Natural killer cell (primary cell): ENCODE results near the gene AGBL4. TPM values are rescaled to one million over a fixed set of nuclear protein-coding genes. Genes with fewer than 3 reads are reported as not detected.

Source experiments
- ATAC-seq, 3 donors: fragments of 150-1000 bp in 2 of 3; fragments of 200-7000 bp in 1 of 3; cut with Tn5 transposase; 1 replicate in 1 of 3; 2 replicates in 2 of 3; pipeline ENCODE4 v1.10.0; 2021; ENCODE audit warnings: mild to moderate bottlenecking in 2 of 3, moderate library complexity in 2 of 3
- DNase-seq, 2 donors: peaks; one replicate each; pipeline versions ENCODE4 v3.0.0 to v3.0.0-alpha.2; 2013 to 2021; ENCODE audit warnings: mixed read lengths in 1 of 2
- H3K27ac ChIP-seq: one replicate; pipeline ENCODE4 v1.5.1; 2013; ENCODE audit warnings: mild to moderate bottlenecking, low read length
- H3K27me3 ChIP-seq: one replicate; pipeline ENCODE4 v1.6.1; 2013; ENCODE audit warnings: low read length; ENCODE audit not compliant: control insufficient read depth, insufficient read depth
- H3K36me3 ChIP-seq: one replicate; pipeline ENCODE4 v1.6.1; 2013; ENCODE audit warnings: low read length; ENCODE audit not compliant: control insufficient read depth, insufficient read depth
- H3K4me1 ChIP-seq: one replicate; pipeline ENCODE4 v1.6.1; 2013; ENCODE audit warnings: low read length; ENCODE audit not compliant: control insufficient read depth, insufficient read depth
- H3K4me3 ChIP-seq: one replicate; pipeline ENCODE4 v1.5.1; 2013; ENCODE audit warnings: low read length
- H3K9me3 ChIP-seq: one replicate; pipeline ENCODE4 v1.6.1; 2013; ENCODE audit warnings: low read length; ENCODE audit not compliant: control insufficient read depth, insufficient read depth
- H3K27ac Mint-ChIP-seq, 2 donors: one replicate each; pipeline ENCODE4 v1.8.0; 2022; ENCODE audit warnings: mild to moderate bottlenecking in 2 of 2, mixed read lengths in 2 of 2, moderate library complexity in 1 of 2
- H3K27me3 Mint-ChIP-seq, 2 donors: one replicate each; pipeline ENCODE4 v1.8.0; 2022; ENCODE audit warnings: low read depth in 2 of 2, mixed read lengths in 2 of 2
- H3K36me3 Mint-ChIP-seq: one replicate; pipeline ENCODE4 v1.8.0; 2022; ENCODE audit warnings: mixed read lengths
- H3K4me1 Mint-ChIP-seq, 2 donors: one replicate each; pipeline ENCODE4 v1.8.0; 2022; ENCODE audit warnings: mixed read lengths in 2 of 2
- H3K4me3 Mint-ChIP-seq: one replicate; pipeline ENCODE4 v1.8.0; 2022; ENCODE audit warnings: mild to moderate bottlenecking, moderate library complexity, mixed read lengths
- H3K9me3 Mint-ChIP-seq, 2 donors: one replicate each; pipeline ENCODE4 v1.8.0; 2022; ENCODE audit warnings: mixed read lengths in 2 of 2
- WGBS: methylation state at CpG from one replicate; pipeline ENCODE4 v1.1.7; 2013; ENCODE audit warnings: missing lambda C conversion rate; ENCODE audit not compliant: insufficient coverage; 5-methylcytosine and 5-hydroxymethylcytosine counted together
- intact Hi-C: fragments of 100-400 bp; cut with micrococcal nuclease; formaldehyde crosslinking; loops from one replicate; pipeline ENCODE4 v1.14.2; 2022
- total RNA-seq, 4 donors: library from RNA; stranded (reverse); fragments of 120-200 nt in 1 of 4; gene quantifications; one replicate each; pipeline versions ENCODE4 v1.2.3 to v1.2.4, GENCODE V29; 2013 to 2022
- TF ChIP-seq, protein P1 (sequence below): fragments of 200-600 bp; IDR thresholded peaks from one replicate; pipeline ENCODE4 v1.8.0; 2022; ENCODE audit warnings: antibody characterized with exemption

Gene AGBL4
- total RNA-seq, 3 donors from 2014 or later (not counting 1 experiment from before 2014, with no cell fraction given), result not detected

DNA sequence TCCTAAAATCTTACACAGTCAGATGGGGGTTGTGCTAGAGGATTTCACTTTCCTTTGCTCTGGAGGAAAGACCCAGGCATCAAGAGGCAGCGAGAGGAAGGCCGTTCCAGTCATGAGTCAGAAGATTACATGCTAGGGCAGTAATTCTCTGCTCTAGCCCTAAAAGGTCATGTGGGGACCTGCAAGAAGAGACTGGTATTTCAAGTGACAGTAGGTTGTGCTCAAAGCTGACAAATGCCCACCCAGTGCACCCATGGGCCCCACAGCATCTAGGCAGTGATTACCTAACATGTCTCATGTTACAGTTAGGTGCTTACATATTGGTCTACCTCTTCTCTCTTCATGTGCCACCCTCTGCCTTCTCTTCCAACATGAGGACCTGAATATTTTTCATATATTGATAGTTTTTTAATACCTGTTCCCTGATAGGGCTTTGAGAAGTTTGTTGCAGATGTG is 1147.4 kb downstream of the AGBL4 start:
- Histone ChIP-seq H3K9me3 (no peaks in the 10 kb centered on the region), H3K27me3 (no peaks in the 10 kb centered on the region), H3K4me1 (no peaks in the 10 kb centered on the region), H3K36me3 (no peaks in the 10 kb centered on the region), H3K27ac (no peak overlapping the region), H3K4me3 (no peak overlapping the region)
- peaks cover 0 to 3% of the 10 kb centered on the region in 2 donors for H3K27me3 Mint-ChIP-seq
- no peaks in the 10 kb centered on the region for H3K9me3 Mint-ChIP-seq
- TF ChIP-seq, protein P1, sequence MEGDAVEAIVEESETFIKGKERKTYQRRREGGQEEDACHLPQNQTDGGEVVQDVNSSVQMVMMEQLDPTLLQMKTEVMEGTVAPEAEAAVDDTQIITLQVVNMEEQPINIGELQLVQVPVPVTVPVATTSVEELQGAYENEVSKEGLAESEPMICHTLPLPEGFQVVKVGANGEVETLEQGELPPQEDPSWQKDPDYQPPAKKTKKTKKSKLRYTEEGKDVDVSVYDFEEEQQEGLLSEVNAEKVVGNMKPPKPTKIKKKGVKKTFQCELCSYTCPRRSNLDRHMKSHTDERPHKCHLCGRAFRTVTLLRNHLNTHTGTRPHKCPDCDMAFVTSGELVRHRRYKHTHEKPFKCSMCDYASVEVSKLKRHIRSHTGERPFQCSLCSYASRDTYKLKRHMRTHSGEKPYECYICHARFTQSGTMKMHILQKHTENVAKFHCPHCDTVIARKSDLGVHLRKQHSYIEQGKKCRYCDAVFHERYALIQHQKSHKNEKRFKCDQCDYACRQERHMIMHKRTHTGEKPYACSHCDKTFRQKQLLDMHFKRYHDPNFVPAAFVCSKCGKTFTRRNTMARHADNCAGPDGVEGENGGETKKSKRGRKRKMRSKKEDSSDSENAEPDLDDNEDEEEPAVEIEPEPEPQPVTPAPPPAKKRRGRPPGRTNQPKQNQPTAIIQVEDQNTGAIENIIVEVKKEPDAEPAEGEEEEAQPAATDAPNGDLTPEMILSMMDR, result no peak
- no peak for ATAC-seq
- no peak overlapping the region for H3K4me3 Mint-ChIP-seq
- no peak for DNase-seq
- no peak overlapping the region for H3K27ac Mint-ChIP-seq
- intact Hi-C loops, result no loop called here
- 86% methylated on average over 2 of the region's 2 CpGs for WGBS
- no peaks in the 10 kb centered on the region for H3K4me1 Mint-ChIP-seq
- H3K36me3 Mint-ChIP-seq, result no peaks in the 10 kb centered on the region

DNA sequence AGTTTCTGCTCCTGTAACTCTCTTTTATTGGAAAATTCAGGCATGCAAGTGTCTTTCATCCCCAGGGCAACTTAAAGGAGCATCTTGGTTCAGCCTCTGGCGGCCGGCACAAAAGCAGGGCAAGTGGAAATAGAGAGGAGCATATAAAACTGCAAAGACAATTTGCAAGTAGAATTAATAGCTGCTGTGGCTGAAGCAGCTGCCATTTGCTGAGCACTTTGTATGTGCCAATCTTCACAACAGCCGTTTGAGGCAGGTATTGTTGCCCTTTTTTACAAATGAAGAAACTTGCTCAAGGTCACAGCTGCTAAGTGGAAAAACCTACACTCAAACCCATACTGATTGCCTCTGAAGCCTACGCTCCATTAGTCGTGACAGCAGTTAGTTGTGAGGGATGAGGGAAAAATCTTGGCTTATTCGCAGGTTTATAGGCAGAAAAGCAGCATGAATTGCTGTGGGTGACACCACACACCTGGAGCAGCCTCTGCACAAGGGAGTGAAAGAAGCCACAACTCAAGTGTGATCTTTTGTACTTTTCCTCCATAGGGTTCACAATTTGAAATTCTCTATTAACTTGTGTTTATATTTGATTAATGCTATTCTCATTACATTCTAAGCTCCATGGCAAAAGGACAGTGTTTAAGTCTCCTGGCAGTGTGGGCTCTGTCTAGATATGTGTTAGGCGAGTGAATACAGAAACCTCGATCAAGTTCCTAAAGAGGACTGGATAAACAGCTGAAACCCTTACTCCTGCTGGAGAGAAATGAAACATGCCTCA is 1148.0 kb downstream of the AGBL4 start:
- DNase-seq, result no peak
- no peaks in the 10 kb centered on the region for H3K36me3 Mint-ChIP-seq
- no peaks in the 10 kb centered on the region for H3K9me3 Mint-ChIP-seq
- 91% methylated on average over 7 of the region's 8 CpGs for WGBS
- H3K27me3 ChIP-seq, result no peaks in the 10 kb centered on the region
- H3K27me3 Mint-ChIP-seq, result peaks cover 3 to 6% of the 10 kb centered on the region in 2 donors
- no peaks in the 10 kb centered on the region for H3K4me1 Mint-ChIP-seq
- H3K4me1 ChIP-seq, result no peaks in the 10 kb centered on the region
- H3K4me3 Mint-ChIP-seq, result no peak overlapping the region
- no peaks in the 10 kb centered on the region for H3K36me3 ChIP-seq
- H3K9me3 ChIP-seq, result no peaks in the 10 kb centered on the region
- TF ChIP-seq, protein P1, result no peak
- no peak overlapping the region for H3K4me3 ChIP-seq
- ATAC-seq, result no peak
- intact Hi-C loops, result no loop called here
- H3K27ac Mint-ChIP-seq, result no peak overlapping the region
- H3K27ac ChIP-seq, result no peak overlapping the region

- H3K4me1 Mint-ChIP-seq, result no peaks in the 10 kb centered on the region
Measured at GRCh38 chr1:48873944-48874343, 1149.8 kb downstream of the AGBL4 start.

More at GRCh38 chr1:48873944-48874343, 1149.8 kb downstream of the AGBL4 start:
- no peak overlapping the region for H3K4me3 ChIP-seq
- intact Hi-C loops, result no loop called here
- H3K4me1 ChIP-seq, result no peaks in the 10 kb centered on the region
- TF ChIP-seq, protein P1, result no peak
- H3K9me3 ChIP-seq, result no peaks in the 10 kb centered on the region
- no peaks in the 10 kb centered on the region for H3K36me3 ChIP-seq
- Mint-ChIP-seq H3K27ac (no peak overlapping the region), H3K27me3 (peaks cover 5 to 9% of the 10 kb centered on the region in 2 donors), H3K36me3 (no peaks in the 10 kb centered on the region), H3K4me3 (no peak overlapping the region), H3K9me3 (no peaks in the 10 kb centered on the region)
- no peak for DNase-seq
- H3K27me3 ChIP-seq, result no peaks in the 10 kb centered on the region
- no peak for ATAC-seq
- H3K27ac ChIP-seq, result no peak overlapping the region
- WGBS, result 91% methylated on average over 4 of the region's 4 CpGs
